Motor neuron (in vitro differentiated cells): ENCODE data around the gene ELOVL7. TPM values are rescaled to one million over a fixed set of nuclear protein-coding genes. Genes with fewer than 3 reads are reported as not detected.
"Not testable (repeated sequence)": the region's sequence is repeated elsewhere in the genome, so short reads cannot be mapped to it uniquely, and the experiment has no call there.

Source experiments
- ATAC-seq, 8 experiments: fragments of 200-7000 bp; cut with Tn5 transposase; replicated peaks in 6 of 8; 2 replicates each; pipeline ENCODE4 v1.8.0; 2021; ENCODE audit warnings: mild to moderate bottlenecking in 8 of 8, moderate library complexity in 8 of 8
- H3K27ac ChIP-seq, 2 donors: fragments of 250-450 bp; sonication (Bioruptor Pico); 2 replicates each; pipeline ENCODE4 v1.9.0; 2021; ENCODE audit warnings: antibody characterized with exemption in 2 of 2, mild to moderate bottlenecking in 2 of 2, moderate library complexity in 1 of 2
- H3K4me1 ChIP-seq, 2 donors: fragments of 250-450 bp; sonication (Bioruptor Pico); replicated peaks in 1 of 2; 2 replicates each; pipeline ENCODE4 v1.6.1; 2021; ENCODE audit warnings: antibody characterized with exemption in 2 of 2, mild to moderate bottlenecking in 2 of 2, moderate library complexity in 1 of 2
- H3K4me3 ChIP-seq, 5 donors: fragments of 250-450 bp; sonication (Bioruptor Pico); 2 replicates each; pipeline ENCODE4 v1.9.0; 2021; ENCODE audit warnings: antibody characterized with exemption in 5 of 5, mild to moderate bottlenecking in 5 of 5, moderate library complexity in 4 of 5
- WGBS, 10 experiments: fragments of 450-650 bp; shearing (Covaris generic); methylation state at CpG; one replicate each; pipeline ENCODE4 v1.0.0; 2022; 5-methylcytosine and 5-hydroxymethylcytosine counted together
- in situ Hi-C, 9 experiments: fragments of 400-800 bp; cut with MboI; loops; one replicate each; pipeline ENCODE4 v1.15.0; 2021; ENCODE audit warnings: low sequenced_read_pairs in 9 of 9, low pct_unique_long_range_greater_than_20kb in 2 of 9; ENCODE audit not compliant: unreplicated experiment in 9 of 9
- total RNA-seq, 8 experiments: library from RNA; unstranded; fragments of 300-600 nt; gene quantifications; 2 replicates each; pipeline versions ENCODE4 v1.2.3 to v1.2.4, GENCODE V29; 2022

ELOVL7 gene
- total RNA-seq, 8 experiments from 2014 or later = 0.08 to 5.4 (median 1.4) TPM

DNA sequence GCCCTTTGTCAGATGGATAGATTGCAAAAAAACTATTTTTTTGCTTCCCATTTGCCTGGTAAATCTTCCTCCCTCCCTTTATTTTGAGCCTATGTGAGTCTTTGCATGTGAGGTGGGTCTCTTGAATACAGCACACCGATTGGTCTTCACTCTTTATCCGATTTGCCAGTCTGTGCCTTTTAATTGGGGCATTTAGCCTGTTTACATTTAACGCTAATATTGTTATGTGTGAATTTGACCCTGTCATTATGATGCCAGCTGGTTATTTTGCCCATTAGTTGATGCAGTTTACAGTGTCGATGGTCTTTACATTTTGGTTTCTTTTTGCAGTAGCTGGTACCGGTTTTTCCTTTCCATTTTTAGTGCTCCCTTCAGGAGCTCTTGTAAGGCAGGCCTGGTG, 131.1 kb downstream of the ELOVL7 start:
- in situ Hi-C loops = no loop called here
- WGBS, 10 experiments = 42 to 100% (median 79%) methylated on average over 2 to 5 of the region's 5 CpGs; no CpG with 5 or more reads in 1 of the 10 experiments
- ATAC-seq = no peak
- Histone ChIP-seq H3K4me3 (no peak overlapping the region), H3K4me1 (no peaks in the 10 kb centered on the region), H3K27ac (no peak overlapping the region)

DNA sequence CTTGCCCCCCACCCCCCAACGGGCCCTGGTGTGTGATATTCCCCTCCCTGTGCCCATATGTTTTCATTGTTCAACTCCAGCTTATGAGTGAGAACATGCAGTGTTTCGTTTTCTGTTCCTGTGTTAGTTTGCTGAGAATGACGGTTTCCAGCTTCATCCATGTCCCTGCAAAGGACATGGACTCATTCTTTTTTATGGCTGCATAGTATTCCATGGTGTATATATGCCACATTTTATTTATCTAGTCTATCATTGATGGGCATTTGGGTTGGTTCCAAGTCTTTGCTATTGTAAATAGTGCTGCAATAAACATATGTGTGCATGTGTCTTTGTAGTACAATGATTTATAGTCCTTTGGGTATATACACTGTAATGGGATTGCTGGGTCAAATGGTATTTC, 132.2 kb downstream of the ELOVL7 start:
- ATAC-seq, H3K4me3 ChIP-seq, H3K4me1 ChIP-seq, H3K27ac ChIP-seq, in situ Hi-C loops: not testable (repeated sequence)
- WGBS, 10 experiments = 20% methylated on average over 1 of the region's 3 CpGs; no CpG with 5 or more reads in 9 of the 10 experiments

DNA sequence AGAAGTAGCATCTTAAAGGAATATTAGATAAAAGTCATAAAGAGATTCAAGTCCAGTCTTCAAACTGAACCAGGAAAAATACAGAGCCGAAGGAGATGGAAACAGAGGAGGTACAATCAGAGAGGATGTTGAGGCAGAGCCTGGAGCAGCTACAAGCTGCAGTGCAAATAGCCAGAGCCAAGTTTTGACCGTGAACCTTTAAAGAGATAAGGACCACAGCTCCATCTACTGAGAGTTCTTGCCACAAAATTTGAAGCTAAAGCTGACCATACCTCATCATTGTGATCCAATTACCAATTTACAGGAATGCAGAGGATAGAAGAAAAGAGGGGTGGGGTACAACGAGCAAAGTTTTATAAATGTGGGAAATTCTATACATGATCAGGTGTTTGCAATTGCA, 133.7 kb downstream of the ELOVL7 start:
- H3K4me3 ChIP-seq = no peak overlapping the region
- H3K4me1 ChIP-seq = no peaks in the 10 kb centered on the region
- no peak overlapping the region for H3K27ac ChIP-seq
- 14 to 74% (median 58%) methylated on average over 1 to 3 of the region's 3 CpGs; no CpG with 5 or more reads in 1 of the 10 experiments for WGBS, 10 experiments
- in situ Hi-C loops = no loop called here
- ATAC-seq = no peak

DNA sequence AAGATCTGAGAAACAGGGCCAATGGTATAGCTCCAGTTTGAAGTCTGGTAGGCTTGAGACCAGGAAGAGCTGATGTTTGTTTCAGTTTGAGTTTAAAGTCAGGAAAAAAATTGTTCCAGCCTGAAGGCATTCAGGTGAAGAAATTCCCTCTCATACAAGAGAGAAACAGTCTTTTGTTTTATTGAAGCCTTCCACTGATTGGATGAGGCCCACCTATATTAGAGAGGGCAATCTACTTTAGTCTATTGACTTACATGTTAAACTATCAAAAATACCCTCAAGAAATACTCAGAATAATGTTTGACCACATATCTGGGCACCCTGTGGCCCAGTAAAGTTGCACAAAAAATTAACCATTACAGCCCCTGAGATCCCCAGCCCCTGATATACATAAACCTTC, 138.9 kb downstream of the ELOVL7 start:
- Histone ChIP-seq H3K4me3 (no peak overlapping the region), H3K4me1 (peaks cover 5 to 6% of the 10 kb centered on the region in 2 donors), H3K27ac (no peak overlapping the region)
- no peak for ATAC-seq
- in situ Hi-C loops = no loop called here

DNA sequence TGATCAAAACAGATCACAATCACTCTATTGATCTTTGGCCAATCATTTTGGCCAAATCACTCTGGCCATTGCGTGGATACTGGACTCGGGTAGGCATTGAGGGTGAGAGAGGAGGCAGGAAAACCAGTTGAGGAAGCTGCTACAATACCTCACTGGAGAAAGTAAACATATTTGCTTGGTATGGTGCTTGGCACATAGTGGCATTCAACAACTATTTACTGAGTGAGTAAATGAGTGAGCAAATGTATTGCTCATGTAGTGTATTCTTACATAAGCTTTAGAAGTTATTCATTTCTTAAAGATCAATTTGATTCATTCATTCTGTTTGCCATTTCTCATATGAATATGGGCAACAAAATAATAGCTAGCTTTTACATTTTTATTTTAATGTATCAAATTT, 140.1 kb downstream of the ELOVL7 start:
- no peak overlapping the region for H3K4me3 ChIP-seq
- H3K4me1 ChIP-seq = peaks cover 5 to 6% of the 10 kb centered on the region in 2 donors
- no peak overlapping the region for H3K27ac ChIP-seq
- ATAC-seq = no peak
- 53 to 100% (median 86%) methylated on average over 1 to 2 of the region's 2 CpGs; no CpG with 5 or more reads in 3 of the 10 experiments for WGBS, 10 experiments
- in situ Hi-C loops = no loop called here

Other genes starting within 250 kb of the ELOVL7 start
- 10 to 100 TPM in 2 of 8 experiments, 1 to 10 TPM in 5, under 1 TPM in 1; 0.71 to 24.9 (median 2.8) TPM for gene DEPDC1B, start 144.1 kb downstream of the ELOVL7 start, total RNA-seq
- 10 to 100 TPM; 11.2 to 21.8 (median 16.1) TPM for gene ERCC8, start 100.8 kb upstream of the ELOVL7 start, total RNA-seq
- 10 to 100 TPM; 50.5 to 78.2 (median 64.4) TPM for gene NDUFAF2, start 100.9 kb upstream of the ELOVL7 start, total RNA-seq